ENCODE data around the gene CBLC.

CBLC gene

GRCh38 chr19:44785993-44786392, 8.3 kb downstream of the CBLC start:
- H3K9me3 ChIP-seq (ENCODE audit: control insufficient read depth, insufficient read depth, low read length), result no peaks in the 10 kb centered on the region
- no peaks in the 10 kb centered on the region; the same call in 1 of the 2 replicates for H3K36me3 ChIP-seq (ENCODE audit: insufficient read depth, low read length)
- H3K9ac ChIP-seq (ENCODE audit: low read depth, low read length), result no peak overlapping the region
- H3K4me1 ChIP-seq (ENCODE audit: insufficient read depth, low read length), result no peaks in the 10 kb centered on the region

DNA sequence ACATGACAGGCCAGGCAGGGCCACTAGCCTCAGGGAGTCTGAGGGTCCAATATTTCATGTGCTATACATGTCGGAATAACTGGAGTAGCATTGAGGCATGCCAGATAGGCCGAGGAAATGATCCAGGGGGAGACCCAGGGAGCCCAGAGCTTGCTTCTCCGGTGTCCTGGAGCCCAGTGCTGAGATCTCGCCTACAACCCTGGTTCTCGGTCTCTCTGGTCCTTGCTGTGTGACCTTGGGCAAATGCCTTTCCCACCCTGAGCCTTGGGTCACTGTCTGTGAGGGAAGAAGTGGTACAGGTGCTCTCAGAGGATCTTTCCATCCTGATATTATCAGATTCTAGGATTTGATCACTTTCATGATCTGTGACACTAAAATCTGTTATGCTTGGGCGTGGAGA, 11.3 kb downstream of the CBLC start:
- H3K9ac ChIP-seq (ENCODE audit: low read depth, low read length), result no peak overlapping the region
- H3K4me1 ChIP-seq (ENCODE audit: insufficient read depth, low read length), result no peaks in the 10 kb centered on the region; the same call in 1 of the 2 replicates
- H3K9me3 ChIP-seq (ENCODE audit: control insufficient read depth, insufficient read depth, low read length), result no peaks in the 10 kb centered on the region
- H3K36me3 ChIP-seq (ENCODE audit: insufficient read depth, low read length), result no peaks in the 10 kb centered on the region; the same call in 1 of the 2 replicates

GRCh38 chr19:44789943-44790483, 12.3 kb downstream of the CBLC start:
- Histone ChIP-seq H3K36me3 (ENCODE audit: insufficient read depth, low read length) (no peaks in the 10 kb centered on the region; the same call in 1 of the 2 replicates), H3K4me1 (ENCODE audit: insufficient read depth, low read length) (no peaks in the 10 kb centered on the region; the same call in 1 of the 2 replicates)

DNA sequence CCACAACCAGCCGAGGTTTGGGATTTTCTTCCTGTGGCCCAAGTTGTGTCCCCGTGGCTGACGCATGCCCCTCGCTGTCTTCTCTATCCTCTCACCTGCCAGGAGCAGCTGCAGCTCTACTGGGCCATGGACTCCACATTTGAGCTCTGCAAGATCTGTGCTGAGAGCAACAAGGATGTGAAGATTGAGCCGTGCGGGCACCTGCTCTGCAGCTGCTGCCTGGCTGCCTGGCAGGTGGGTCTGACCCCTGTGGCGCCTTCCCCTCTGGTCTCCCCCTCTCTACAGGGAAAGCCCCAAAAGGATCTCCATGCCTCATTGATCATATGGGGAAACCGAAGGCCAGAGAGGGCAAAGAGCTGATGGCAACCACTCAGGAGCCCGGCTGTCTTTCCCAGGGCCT, 14.6 kb downstream of the CBLC start:
- Histone ChIP-seq H3K9ac (ENCODE audit: low read depth, low read length) (no peak overlapping the region), H3K4me1 (ENCODE audit: insufficient read depth, low read length) (peaks cover 8% of the 10 kb centered on the region; the same call in 1 of the 2 replicates), H3K36me3 (ENCODE audit: insufficient read depth, low read length) (no peaks in the 10 kb centered on the region; the same call in 1 of the 2 replicates), H3K9me3 (ENCODE audit: control insufficient read depth, insufficient read depth, low read length) (no peaks in the 10 kb centered on the region)

More at GRCh38 chr19:44789943-44790483, 12.3 kb downstream of the CBLC start:
- Histone ChIP-seq H3K9me3 (ENCODE audit: control insufficient read depth, insufficient read depth, low read length) (no peaks in the 10 kb centered on the region), H3K9ac (ENCODE audit: low read depth, low read length) (no peak overlapping the region)

DNA sequence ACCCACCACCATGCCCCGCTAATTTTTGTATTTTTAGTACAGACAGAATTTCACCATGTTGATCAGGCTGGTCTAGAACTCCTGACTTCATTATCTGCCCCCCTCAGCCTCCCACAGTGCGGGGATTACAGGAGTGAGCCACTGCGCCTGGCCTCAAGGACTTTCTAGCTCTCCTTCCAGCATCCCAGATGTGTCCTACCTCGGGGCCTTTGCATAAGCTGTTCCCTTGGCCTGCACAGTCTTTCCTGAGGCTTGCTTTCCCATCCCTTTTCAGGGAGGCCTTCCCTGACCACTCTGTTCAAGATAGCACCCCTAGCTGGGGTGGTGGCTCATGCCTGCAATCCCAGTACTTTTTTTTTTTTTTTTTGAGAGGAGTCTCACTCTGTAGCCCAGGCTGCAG, 16.9 kb downstream of the CBLC start:
- H3K4me1 ChIP-seq (ENCODE audit: insufficient read depth, low read length), result peaks cover 8% of the 10 kb centered on the region; the same call in 1 of the 2 replicates
- no peaks in the 10 kb centered on the region for H3K9me3 ChIP-seq (ENCODE audit: control insufficient read depth, insufficient read depth, low read length)
- no peaks in the 10 kb centered on the region; the same call in 1 of the 2 replicates for H3K36me3 ChIP-seq (ENCODE audit: insufficient read depth, low read length)
- no peak overlapping the region for H3K9ac ChIP-seq (ENCODE audit: low read depth, low read length)

DNA sequence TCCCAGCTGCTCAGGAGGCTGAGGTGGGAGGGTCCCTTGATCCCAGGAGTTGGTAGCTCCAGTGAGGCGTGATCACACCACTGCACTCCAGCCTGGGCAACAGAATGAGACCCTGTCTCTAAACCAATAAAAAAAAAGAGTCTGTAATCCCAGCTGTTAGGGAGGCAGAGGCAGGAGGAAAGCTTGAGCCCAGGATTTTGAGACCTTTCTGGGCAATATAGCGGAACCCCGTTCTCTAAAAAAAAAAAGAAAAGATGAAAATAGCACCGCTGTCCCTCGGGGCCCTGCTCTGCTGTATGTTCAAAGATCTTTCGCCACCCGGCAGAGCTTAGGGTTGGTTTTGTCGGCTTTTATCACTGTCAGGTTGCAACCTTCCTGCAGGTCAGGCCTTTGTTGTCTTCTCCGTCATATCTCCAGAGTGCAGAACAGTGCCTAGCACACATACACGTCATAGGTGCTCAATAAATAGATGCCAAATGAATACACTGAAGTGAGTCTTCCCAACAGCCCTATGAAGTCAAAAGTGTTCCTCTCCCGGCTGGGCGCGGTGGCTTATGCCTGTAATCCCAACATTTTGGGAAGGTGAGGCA, 17.8 kb downstream of the CBLC start:
- no peaks in the 10 kb centered on the region for H3K9me3 ChIP-seq (ENCODE audit: control insufficient read depth, insufficient read depth, low read length)
- peaks cover 16% of the 10 kb centered on the region for H3K4me1 ChIP-seq (ENCODE audit: insufficient read depth, low read length)
- H3K36me3 ChIP-seq (ENCODE audit: insufficient read depth, low read length), result no peaks in the 10 kb centered on the region; the same call in 1 of the 2 replicates
- H3K9ac ChIP-seq (ENCODE audit: low read depth, low read length), result no peak overlapping the region

DNA sequence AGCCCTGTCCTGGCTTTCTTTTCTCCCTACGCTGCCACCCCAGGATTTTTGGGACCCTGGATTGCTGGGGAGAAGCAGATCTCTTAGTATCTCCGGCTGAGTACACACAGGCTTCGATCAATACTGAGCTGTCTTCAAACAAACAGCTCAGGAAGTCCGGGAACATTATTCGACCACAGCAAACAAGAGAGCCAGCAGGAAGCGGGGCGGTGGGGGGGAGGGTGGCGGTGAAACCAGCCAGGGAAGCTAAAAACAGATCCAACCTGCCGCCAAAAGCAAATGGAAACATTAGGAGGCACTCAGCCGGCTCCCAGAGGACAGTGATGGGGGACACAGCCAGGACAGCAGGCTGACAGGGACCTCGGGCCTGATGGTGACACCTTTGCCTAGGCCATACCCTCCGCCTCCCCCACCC, 19.0 kb downstream of the CBLC start:
- no peaks in the 10 kb centered on the region for H3K9me3 ChIP-seq (ENCODE audit: control insufficient read depth, insufficient read depth, low read length)
- peaks cover 16% of the 10 kb centered on the region for H3K4me1 ChIP-seq (ENCODE audit: insufficient read depth, low read length)
- no peak overlapping the region for H3K9ac ChIP-seq (ENCODE audit: low read depth, low read length)
- H3K36me3 ChIP-seq (ENCODE audit: insufficient read depth, low read length), result no peaks in the 10 kb centered on the region; the same call in 1 of the 2 replicates

- peaks cover 16% of the 10 kb centered on the region for H3K4me1 ChIP-seq (ENCODE audit: insufficient read depth, low read length)
- no peak overlapping the region for H3K9ac ChIP-seq (ENCODE audit: low read depth, low read length)
Measured at GRCh38 chr19:44799627-44800346, 22.1 kb downstream of the CBLC start.

DNA sequence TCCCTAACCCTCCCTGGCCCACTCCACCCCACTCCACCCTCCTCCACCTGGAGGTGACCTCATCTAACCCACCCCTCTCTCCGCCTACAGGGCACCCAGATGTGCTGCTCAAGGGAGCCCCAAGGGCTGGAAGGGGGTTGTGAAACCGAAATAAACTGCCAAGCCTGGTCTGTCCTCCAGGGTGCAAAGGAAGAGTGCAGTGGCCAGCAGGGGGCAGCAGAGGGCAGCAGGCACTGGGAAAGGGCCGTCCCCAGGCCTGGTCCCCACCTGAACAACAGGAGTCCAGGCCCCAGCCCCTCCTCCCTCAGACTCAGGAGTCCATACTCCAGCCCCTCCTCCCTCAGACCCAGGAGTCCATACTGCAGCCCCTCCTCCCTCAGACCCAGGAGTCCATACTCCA, 22.8 kb downstream of the CBLC start:
- Histone ChIP-seq H3K4me1 (ENCODE audit: insufficient read depth, low read length) (peaks cover 16% of the 10 kb centered on the region), H3K9me3 (ENCODE audit: control insufficient read depth, insufficient read depth, low read length) (peaks cover 3% of the 10 kb centered on the region; the same call in 1 of the 2 replicates), H3K9ac (ENCODE audit: low read depth, low read length) (no peak overlapping the region), H3K36me3 (ENCODE audit: insufficient read depth, low read length) (no peaks in the 10 kb centered on the region; the same call in 1 of the 2 replicates)

More at GRCh38 chr19:44799627-44800346, 22.1 kb downstream of the CBLC start:
- Histone ChIP-seq H3K9me3 (ENCODE audit: control insufficient read depth, insufficient read depth, low read length) (peaks cover 3% of the 10 kb centered on the region; the same call in 1 of the 2 replicates), H3K36me3 (ENCODE audit: insufficient read depth, low read length) (no peaks in the 10 kb centered on the region; the same call in 1 of the 2 replicates)

DNA sequence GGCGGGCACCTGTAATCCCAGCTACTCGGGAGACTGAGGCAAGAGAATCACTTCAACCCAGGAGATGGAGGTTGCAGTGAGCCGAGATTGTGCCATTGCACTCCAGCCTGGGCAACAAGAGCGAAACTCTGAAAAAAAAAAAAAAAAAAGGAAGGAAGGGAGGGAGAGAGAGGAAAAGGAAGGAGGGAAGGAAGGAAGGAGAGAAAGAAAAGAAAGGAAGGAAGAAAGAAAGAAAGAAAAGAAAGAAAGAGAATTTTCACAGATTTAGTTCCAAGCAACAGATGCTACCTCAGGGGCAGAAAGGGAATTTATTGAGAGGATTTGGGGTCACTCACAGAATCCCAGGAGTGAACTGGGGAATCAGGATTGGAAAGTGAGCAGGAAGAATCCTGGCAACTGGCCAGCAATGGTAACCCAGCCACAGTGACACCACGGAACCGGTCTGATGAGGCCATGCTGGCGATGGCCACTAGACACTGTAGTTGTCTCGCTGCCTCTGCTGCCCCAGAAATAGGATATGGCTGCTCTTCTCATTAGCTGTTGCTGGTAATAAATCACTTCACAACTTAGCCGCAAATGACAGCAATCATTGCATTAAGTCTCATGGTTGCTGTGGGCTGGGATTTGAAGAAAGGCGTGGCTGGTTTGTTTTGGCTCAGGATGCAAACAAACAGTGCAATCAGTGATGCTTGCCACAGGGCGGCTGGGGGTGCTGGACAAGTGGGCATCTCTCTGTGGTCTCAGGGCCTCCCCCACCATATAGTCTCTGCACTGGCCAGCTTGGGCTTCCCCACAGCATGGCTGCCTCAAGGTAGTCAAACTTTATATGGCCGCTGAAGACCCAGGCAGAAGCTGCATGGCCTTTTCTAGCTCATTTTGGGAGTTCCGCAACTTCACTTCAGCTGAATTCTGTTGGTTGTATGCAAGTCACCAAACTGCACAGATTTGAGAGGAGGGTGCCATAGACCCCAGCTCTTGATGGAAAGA, 26.0 kb downstream of the CBLC start:
- H3K4me1 ChIP-seq (ENCODE audit: insufficient read depth, low read length), result peaks cover 26% of the 10 kb centered on the region
- H3K36me3 ChIP-seq (ENCODE audit: insufficient read depth, low read length), result no peaks in the 10 kb centered on the region
- H3K9ac ChIP-seq (ENCODE audit: low read depth, low read length), result no peak overlapping the region
- H3K9me3 ChIP-seq (ENCODE audit: control insufficient read depth, insufficient read depth, low read length), result peaks cover 3% of the 10 kb centered on the region; the same call in 1 of the 2 replicates

DNA sequence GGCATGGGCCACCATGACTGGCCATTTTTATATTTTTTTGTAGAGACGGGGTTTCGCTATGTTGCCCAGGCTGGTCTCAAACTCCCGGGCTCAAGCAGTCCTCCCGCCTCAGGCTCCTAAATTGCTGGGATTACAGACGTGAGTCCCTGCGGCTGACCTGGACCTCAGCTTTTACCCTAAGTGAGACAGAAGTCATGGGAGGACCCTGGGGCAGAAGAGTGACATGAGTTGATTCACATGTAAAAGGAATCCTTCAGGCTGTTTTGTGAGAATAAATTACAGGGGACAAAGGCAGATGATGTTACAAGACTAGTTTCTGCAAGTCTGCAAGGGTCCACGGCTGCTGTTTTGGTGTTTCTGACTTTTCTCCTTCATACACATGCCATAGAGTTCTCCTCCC, 28.6 kb downstream of the CBLC start:
- Histone ChIP-seq H3K9ac (ENCODE audit: low read depth, low read length) (no peak overlapping the region), H3K4me1 (ENCODE audit: insufficient read depth, low read length) (peaks cover 31% of the 10 kb centered on the region), H3K9me3 (ENCODE audit: control insufficient read depth, insufficient read depth, low read length) (peaks cover 3% of the 10 kb centered on the region; the same call in 1 of the 2 replicates), H3K36me3 (ENCODE audit: insufficient read depth, low read length) (no peaks in the 10 kb centered on the region)

DNA sequence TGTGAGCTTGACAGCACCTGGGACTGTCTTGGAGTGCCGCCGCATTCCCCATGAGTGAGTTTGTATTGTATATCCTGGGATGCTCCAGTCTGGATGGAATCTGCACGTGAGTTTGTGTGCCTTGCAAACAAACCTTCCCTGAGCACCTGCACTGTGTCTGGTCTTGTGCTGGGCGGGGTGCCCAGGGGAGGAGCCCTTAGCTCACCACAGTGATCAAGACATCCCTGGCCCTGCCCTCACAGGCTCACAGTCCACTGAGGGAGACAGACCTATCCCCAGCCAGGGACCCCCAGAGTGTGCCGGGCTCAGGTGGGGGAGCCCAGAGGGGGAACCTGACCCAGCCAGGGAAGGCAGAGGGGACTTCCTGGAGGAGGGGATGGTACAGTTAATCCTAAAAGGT, 29.5 kb downstream of the CBLC start:
- H3K4me1 ChIP-seq (ENCODE audit: insufficient read depth, low read length), result peaks cover 31% of the 10 kb centered on the region
- no peak overlapping the region for H3K9ac ChIP-seq (ENCODE audit: low read depth, low read length)
- no peaks in the 10 kb centered on the region for H3K36me3 ChIP-seq (ENCODE audit: insufficient read depth, low read length)
- peaks cover 3% of the 10 kb centered on the region; the same call in 1 of the 2 replicates for H3K9me3 ChIP-seq (ENCODE audit: control insufficient read depth, insufficient read depth, low read length)

DNA sequence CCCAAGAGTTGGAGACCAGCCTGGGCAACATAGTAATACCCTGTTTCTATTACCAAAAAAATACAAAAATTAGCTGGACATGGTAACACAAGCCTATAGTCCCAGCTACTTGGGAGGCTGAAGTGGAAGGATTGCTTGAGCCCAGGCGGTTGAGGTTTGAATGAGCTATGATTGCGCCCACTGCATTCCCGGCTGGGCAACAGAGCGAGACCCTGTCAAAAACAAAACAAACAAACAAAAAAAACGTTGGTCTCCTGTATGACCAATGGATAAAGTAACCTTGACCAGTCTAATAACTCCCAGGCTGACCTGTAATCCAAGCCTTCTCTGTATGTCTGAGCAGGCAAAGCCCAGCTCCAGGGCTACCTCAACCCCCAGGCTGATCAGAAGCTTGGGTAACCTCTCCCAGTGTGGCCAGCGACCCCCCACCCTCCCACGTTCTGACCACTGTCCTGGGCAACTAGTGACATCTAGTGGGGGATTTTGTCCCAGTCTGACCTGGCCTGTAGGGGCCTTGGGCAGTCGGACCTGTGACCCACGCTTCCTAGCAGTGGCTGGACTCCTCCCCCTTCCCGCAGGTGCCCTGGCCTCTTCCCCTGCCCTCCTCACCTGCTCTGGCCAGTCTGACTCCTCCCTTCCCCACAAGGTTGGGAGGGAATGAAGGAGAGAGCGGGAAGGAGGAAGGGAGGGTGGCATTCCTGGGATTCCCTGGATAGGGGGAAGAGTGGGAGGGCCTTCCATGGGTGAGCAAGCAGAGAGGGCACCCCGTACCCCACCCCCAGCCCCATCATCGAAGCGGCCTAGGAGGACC, 30.2 kb downstream of the CBLC start:
- H3K9me3 ChIP-seq (ENCODE audit: control insufficient read depth, insufficient read depth, low read length), result peaks cover 3% of the 10 kb centered on the region; the same call in 1 of the 2 replicates
- peaks cover 32% of the 10 kb centered on the region for H3K4me1 ChIP-seq (ENCODE audit: insufficient read depth, low read length)
- peak overlapping the region; percentile 48 for H3K9ac ChIP-seq (ENCODE audit: low read depth, low read length)
- H3K36me3 ChIP-seq (ENCODE audit: insufficient read depth, low read length), result no peaks in the 10 kb centered on the region
